Measurements from ENCODE around the gene FOXP4.

DNA sequence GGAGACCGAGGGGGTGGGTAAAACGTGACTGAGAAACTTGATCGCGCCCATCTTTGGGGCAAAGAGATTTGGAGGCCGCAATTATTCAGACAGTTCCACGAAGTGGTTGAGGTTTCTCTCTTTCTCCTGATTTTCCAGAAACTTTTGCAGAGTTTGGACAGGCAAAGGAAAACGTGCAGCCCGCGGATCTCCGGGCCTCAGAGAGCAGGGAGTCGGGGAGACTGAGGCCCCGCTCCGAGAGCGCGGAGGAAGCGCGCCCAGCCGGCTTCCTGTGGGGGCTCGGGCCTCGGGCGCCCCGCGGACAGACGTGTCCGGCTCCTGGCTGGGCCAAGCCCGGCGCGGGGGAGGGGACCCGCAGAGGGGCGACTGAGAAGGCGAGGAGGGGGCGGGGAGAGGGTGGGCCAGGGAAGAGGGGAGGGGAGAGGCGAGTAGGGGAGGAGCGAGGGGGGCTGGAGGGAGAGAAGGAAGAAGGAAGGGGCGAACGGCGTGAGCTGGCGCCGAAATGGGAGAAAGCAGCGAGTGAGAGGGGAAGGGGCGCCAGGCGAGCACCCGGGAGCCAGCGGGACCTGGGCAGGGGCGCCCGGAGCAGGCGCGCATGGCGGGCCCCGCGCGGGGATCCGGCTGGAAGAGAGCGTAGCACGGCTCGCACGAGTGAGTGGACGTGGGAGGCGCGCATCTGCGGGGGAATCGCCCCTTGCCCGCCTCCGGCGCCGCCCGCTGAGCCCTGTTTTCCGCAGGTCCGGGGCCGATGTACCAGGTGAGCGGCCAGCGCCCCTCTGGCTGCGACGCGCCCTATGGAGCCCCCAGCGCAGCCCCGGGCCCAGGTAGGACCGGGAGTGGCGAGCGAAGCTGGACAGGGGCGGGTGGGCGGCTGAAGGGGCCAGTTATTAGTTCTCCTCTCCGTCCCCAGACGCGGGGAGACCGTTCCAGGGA, 92.1 kb downstream of the FOXP4 start, which contains the start of gene MDFI:
- no peak for TF ChIP-seq CTCF (IDR thresholded peaks at IDR 0.05)
- TF ChIP-seq EP300 (IDR thresholded peaks at IDR 0.05; ENCODE audit: borderline replicate concordance in 1 of 2, low read depth in 1 of 2, low read length in 1 of 2) = no peak
- no peak for TF ChIP-seq YY1 (IDR thresholded peaks at IDR 0.05; ENCODE audit: low read depth)
- TF ChIP-seq, protein P1, sequence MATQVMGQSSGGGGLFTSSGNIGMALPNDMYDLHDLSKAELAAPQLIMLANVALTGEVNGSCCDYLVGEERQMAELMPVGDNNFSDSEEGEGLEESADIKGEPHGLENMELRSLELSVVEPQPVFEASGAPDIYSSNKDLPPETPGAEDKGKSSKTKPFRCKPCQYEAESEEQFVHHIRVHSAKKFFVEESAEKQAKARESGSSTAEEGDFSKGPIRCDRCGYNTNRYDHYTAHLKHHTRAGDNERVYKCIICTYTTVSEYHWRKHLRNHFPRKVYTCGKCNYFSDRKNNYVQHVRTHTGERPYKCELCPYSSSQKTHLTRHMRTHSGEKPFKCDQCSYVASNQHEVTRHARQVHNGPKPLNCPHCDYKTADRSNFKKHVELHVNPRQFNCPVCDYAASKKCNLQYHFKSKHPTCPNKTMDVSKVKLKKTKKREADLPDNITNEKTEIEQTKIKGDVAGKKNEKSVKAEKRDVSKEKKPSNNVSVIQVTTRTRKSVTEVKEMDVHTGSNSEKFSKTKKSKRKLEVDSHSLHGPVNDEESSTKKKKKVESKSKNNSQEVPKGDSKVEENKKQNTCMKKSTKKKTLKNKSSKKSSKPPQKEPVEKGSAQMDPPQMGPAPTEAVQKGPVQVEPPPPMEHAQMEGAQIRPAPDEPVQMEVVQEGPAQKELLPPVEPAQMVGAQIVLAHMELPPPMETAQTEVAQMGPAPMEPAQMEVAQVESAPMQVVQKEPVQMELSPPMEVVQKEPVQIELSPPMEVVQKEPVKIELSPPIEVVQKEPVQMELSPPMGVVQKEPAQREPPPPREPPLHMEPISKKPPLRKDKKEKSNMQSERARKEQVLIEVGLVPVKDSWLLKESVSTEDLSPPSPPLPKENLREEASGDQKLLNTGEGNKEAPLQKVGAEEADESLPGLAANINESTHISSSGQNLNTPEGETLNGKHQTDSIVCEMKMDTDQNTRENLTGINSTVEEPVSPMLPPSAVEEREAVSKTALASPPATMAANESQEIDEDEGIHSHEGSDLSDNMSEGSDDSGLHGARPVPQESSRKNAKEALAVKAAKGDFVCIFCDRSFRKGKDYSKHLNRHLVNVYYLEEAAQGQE (IDR thresholded peaks at IDR 0.05; ENCODE audit: low read depth, low read length) = no peak
- TF ChIP-seq SIN3A (IDR thresholded peaks at IDR 0.05; ENCODE audit: borderline replicate concordance, low read depth, low read length) = no peak
- TF ChIP-seq, protein P2, sequence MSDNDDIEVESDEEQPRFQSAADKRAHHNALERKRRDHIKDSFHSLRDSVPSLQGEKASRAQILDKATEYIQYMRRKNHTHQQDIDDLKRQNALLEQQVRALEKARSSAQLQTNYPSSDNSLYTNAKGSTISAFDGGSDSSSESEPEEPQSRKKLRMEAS (IDR thresholded peaks at IDR 0.05; ENCODE audit: low read depth) = no peak
- TF ChIP-seq GATA2 (CRISPR knock-in tag; IDR thresholded peaks at IDR 0.05) = no peak
- TF ChIP-seq, protein P3, sequence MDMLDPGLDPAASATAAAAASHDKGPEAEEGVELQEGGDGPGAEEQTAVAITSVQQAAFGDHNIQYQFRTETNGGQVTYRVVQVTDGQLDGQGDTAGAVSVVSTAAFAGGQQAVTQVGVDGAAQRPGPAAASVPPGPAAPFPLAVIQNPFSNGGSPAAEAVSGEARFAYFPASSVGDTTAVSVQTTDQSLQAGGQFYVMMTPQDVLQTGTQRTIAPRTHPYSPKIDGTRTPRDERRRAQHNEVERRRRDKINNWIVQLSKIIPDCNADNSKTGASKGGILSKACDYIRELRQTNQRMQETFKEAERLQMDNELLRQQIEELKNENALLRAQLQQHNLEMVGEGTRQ (IDR thresholded peaks at IDR 0.05; ENCODE audit: borderline replicate concordance, low read depth, low read length) = no peak
- TF ChIP-seq USF1 (IDR thresholded peaks at IDR 0.05; ENCODE audit: borderline replicate concordance, low read depth) = no peak
- no peak for TF ChIP-seq TAF1 (IDR thresholded peaks at IDR 0.05; ENCODE audit: borderline replicate concordance, low read depth, low read length)
